Stimulated activated CD4-positive, alpha-beta T cell treated with anti-CD3 and anti-CD28 coated beads, Interleukin-15, amount 100 ng/mL, for 48 hours (primary cell): ENCODE measurements around the gene TSPAN5.

ENCODE experiments used
- DNase-seq, 2 donors: peaks; one replicate each; pipeline ENCODE4 v3.0.0-alpha.2; 2020; ENCODE audit warnings: low read depth in 2 of 2

Gene TSPAN5

GRCh38 chr4:98585596-98585995 lies 72.8 kb downstream of the TSPAN5 start:
- no peak for DNase-seq

GRCh38 chr4:98584265-98584664 lies 74.1 kb downstream of the TSPAN5 start:
- DNase-seq = no peak

GRCh38 chr4:98583265-98583664 lies 75.1 kb downstream of the TSPAN5 start:
- no peak for DNase-seq

- DNase-seq = no peak
Observed at GRCh38 chr4:98581126-98581525, 77.3 kb downstream of the TSPAN5 start.

GRCh38 chr4:98577956-98578355 lies 80.5 kb downstream of the TSPAN5 start:
- DNase-seq = no peak

- DNase-seq = no peak
Observed at GRCh38 chr4:98574816-98575215, 83.6 kb downstream of the TSPAN5 start.

GRCh38 chr4:98573791-98574190 lies 84.6 kb downstream of the TSPAN5 start:
- DNase-seq = no peak

- no peak for DNase-seq
Observed at GRCh38 chr4:98572697-98573096, 85.7 kb downstream of the TSPAN5 start.

- no peak for DNase-seq
Observed at GRCh38 chr4:98571161-98571786, 87.1 kb downstream of the TSPAN5 start.

GRCh38 chr4:98570151-98570797 lies 88.1 kb downstream of the TSPAN5 start:
- DNase-seq = no peak

GRCh38 chr4:98568941-98569663 lies 89.3 kb downstream of the TSPAN5 start:
- no peak for DNase-seq

GRCh38 chr4:98567611-98568010 lies 90.8 kb downstream of the TSPAN5 start:
- no peak for DNase-seq

- DNase-seq = no peak
Observed at GRCh38 chr4:98566361-98567008, 91.9 kb downstream of the TSPAN5 start.

GRCh38 chr4:98565681-98566301 lies 92.6 kb downstream of the TSPAN5 start:
- no peak for DNase-seq

- DNase-seq = no peak
Observed at GRCh38 chr4:98564852-98565251, 93.6 kb downstream of the TSPAN5 start.

GRCh38 chr4:98560321-98560720 lies 98.1 kb downstream of the TSPAN5 start:
- DNase-seq = no peak

- DNase-seq = no peak
Observed at GRCh38 chr4:98558471-98559169, 99.8 kb downstream of the TSPAN5 start.

- no peak for DNase-seq
Observed at GRCh38 chr4:98557194-98557892, 101.1 kb downstream of the TSPAN5 start.

- no peak for DNase-seq
Observed at GRCh38 chr4:98556451-98556850, 102.0 kb downstream of the TSPAN5 start.

GRCh38 chr4:98555798-98556445 lies 102.5 kb downstream of the TSPAN5 start:
- no peak for DNase-seq
